Measurements from ENCODE around the gene PTP4A2. TPM values are rescaled to one million over a fixed set of nuclear protein-coding genes. Genes with fewer than 3 reads are reported as not detected.
A peak's percentile ranks its signal among the peaks of the same experiment; 100 is the strongest.
"Not testable (repeated sequence)": the region's sequence is repeated elsewhere in the genome, so short reads cannot be mapped to it uniquely, and the experiment has no call there.

PTP4A2 gene
- total and polyA plus RNA-seq, 2 donors (not counting 1 experiment from before 2014, with no cell fraction given): 78.2 to 193 TPM

GRCh38 chr1:31951276-31951675 lies 13.1 kb upstream of the PTP4A2 start:
- H3K27ac Mint-ChIP-seq: no peak overlapping the region
- Histone ChIP-seq H3K4me1 (ENCODE audit: control insufficient read depth in 2 of 2, insufficient read depth in 2 of 2, low read length in 2 of 2) (peaks cover 13 to 20% of the 10 kb centered on the region in 2 donors), H3K27me3 (replicated peaks in 1 of 4; ENCODE audit: control extremely low read depth in 1 of 4, control insufficient read depth in 3 of 4, insufficient read depth in 4 of 4, low read length in 3 of 4) (no peaks in the 10 kb centered on the region), H3K79me2 (ENCODE audit: control insufficient read depth, insufficient read depth, low read length) (peaks cover 5% of the 10 kb centered on the region), H3K9me3 (ENCODE audit: control extremely low read depth in 1 of 3, control insufficient read depth in 2 of 3, insufficient read depth in 1 of 3, low read length in 2 of 3) (no peaks in the 10 kb centered on the region), H3K4me2 (replicated peaks; ENCODE audit: low read depth, low read length, poor library complexity, severe bottlenecking) (no peak overlapping the region), H4K20me1 (ENCODE audit: control insufficient read depth, insufficient read depth, low read length, poor library complexity, severe bottlenecking) (no peaks in the 10 kb centered on the region), H3K36me3 (replicated peaks in 1 of 2; ENCODE audit: control extremely low read depth in 1 of 2, control insufficient read depth in 1 of 2, extremely low read depth in 1 of 2, insufficient read depth in 2 of 2, low read length in 1 of 2) (no peaks in the 10 kb centered on the region), H3K4me3 (ENCODE audit: control extremely low read depth in 1 of 5, extremely low read depth in 1 of 5, insufficient read depth in 1 of 5, low read depth in 2 of 5, low read length in 4 of 5) (no peak overlapping the region), H3K27ac (ENCODE audit: low read length in 2 of 2) (no peak overlapping the region), H3K9ac (ENCODE audit: low read length) (no peak overlapping the region), H2AFZ (ENCODE audit: insufficient read depth, low read depth, low read length, poor library complexity, severe bottlenecking) (no peak overlapping the region)
- ChIA-PET CTCF (interaction anchor here (2.3 to 19.4 kb wide), 2 partner anchors 12 to 13 kb away, joined by 13 to 433 read pairs; partner anchors contain the start of gene PTP4A2), POLR2A (interaction anchor here (0.7 kb wide), 1 partner anchor 19 kb away, joined by 5 read pairs; no protein-coding TSS in a partner anchor)
- WGBS (ENCODE audit: insufficient coverage): no CpG with 5 or more reads among the region's 4 CpGs
- TF ChIP-seq EZH2 (IDR thresholded peaks at IDR 0.05; ENCODE audit: borderline replicate concordance, insufficient read depth, low read depth, low read length, poor library complexity, severe bottlenecking): no peak
- TF ChIP-seq, protein P1, sequence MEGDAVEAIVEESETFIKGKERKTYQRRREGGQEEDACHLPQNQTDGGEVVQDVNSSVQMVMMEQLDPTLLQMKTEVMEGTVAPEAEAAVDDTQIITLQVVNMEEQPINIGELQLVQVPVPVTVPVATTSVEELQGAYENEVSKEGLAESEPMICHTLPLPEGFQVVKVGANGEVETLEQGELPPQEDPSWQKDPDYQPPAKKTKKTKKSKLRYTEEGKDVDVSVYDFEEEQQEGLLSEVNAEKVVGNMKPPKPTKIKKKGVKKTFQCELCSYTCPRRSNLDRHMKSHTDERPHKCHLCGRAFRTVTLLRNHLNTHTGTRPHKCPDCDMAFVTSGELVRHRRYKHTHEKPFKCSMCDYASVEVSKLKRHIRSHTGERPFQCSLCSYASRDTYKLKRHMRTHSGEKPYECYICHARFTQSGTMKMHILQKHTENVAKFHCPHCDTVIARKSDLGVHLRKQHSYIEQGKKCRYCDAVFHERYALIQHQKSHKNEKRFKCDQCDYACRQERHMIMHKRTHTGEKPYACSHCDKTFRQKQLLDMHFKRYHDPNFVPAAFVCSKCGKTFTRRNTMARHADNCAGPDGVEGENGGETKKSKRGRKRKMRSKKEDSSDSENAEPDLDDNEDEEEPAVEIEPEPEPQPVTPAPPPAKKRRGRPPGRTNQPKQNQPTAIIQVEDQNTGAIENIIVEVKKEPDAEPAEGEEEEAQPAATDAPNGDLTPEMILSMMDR (IDR thresholded peaks at IDR 0.05): no peak
- no peak for ATAC-seq (ENCODE audit: low read depth)
- no peak for DNase-seq
- H3K4me3 Mint-ChIP-seq: no peak overlapping the region
- peaks cover 16% of the 10 kb centered on the region for H3K4me1 Mint-ChIP-seq
- intact Hi-C loops (cut with micrococcal nuclease): no loop called here
- H3K27me3 Mint-ChIP-seq: no peaks in the 10 kb centered on the region
- no peaks in the 10 kb centered on the region for H3K9me3 Mint-ChIP-seq (ENCODE audit: insufficient read depth)

DNA sequence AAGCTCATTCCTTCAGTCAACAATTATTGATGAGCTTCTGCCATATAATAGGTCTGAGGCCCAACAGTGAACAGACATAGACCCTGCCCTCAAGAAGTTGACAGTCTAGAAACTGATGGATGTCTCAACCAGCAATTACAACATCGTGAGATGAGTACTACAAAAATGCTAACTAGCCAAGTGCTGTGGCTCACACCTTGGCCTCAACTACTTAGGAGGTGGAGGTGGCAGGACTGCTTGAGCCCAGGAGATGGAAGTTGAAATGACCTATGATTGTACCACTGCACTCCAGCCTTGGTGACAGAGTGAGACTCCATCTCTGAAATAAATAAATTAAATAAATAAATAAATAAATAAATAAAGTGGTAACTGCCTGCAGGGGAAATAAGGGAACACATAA lies 11.7 kb upstream of the PTP4A2 start:
- CTCF ChIA-PET: interaction anchor here (2.3 kb wide), 1 partner anchor 14 kb away, joined by 13 read pairs; no protein-coding TSS in a partner anchor
- WGBS (ENCODE audit: insufficient coverage): no CpG with 5 or more reads among the region's 1 CpG
- no peak overlapping the region for H3K27ac Mint-ChIP-seq

GRCh38 chr1:31945677-31946076 lies 7.5 kb upstream of the PTP4A2 start:
- intact Hi-C loops (cut with micrococcal nuclease); H3K27ac ChIP-seq (ENCODE audit: low read length in 2 of 2); H3K27me3 ChIP-seq (replicated peaks in 1 of 4; ENCODE audit: control extremely low read depth in 1 of 4, control insufficient read depth in 3 of 4, insufficient read depth in 4 of 4, low read length in 3 of 4); DNase-seq; H3K4me2 ChIP-seq (replicated peaks; ENCODE audit: low read depth, low read length, poor library complexity, severe bottlenecking); H3K27me3 Mint-ChIP-seq; H3K9ac ChIP-seq (ENCODE audit: low read length); H3K4me3 ChIP-seq (ENCODE audit: control extremely low read depth in 1 of 5, extremely low read depth in 1 of 5, insufficient read depth in 1 of 5, low read depth in 2 of 5, low read length in 4 of 5); H4K20me1 ChIP-seq (ENCODE audit: control insufficient read depth, insufficient read depth, low read length, poor library complexity, severe bottlenecking); H3K9me3 ChIP-seq (ENCODE audit: control extremely low read depth in 1 of 3, control insufficient read depth in 2 of 3, insufficient read depth in 1 of 3, low read length in 2 of 3); H3K36me3 ChIP-seq (replicated peaks in 1 of 2; ENCODE audit: control extremely low read depth in 1 of 2, control insufficient read depth in 1 of 2, extremely low read depth in 1 of 2, insufficient read depth in 2 of 2, low read length in 1 of 2); H3K9me3 Mint-ChIP-seq (ENCODE audit: insufficient read depth); H2AFZ ChIP-seq (ENCODE audit: insufficient read depth, low read depth, low read length, poor library complexity, severe bottlenecking); ATAC-seq (ENCODE audit: low read depth); H3K79me2 ChIP-seq (ENCODE audit: control insufficient read depth, insufficient read depth, low read length): not testable (repeated sequence)
- H3K27ac Mint-ChIP-seq: peak overlapping the region; percentile 59
- H3K4me1 ChIP-seq (ENCODE audit: control insufficient read depth in 2 of 2, insufficient read depth in 2 of 2, low read length in 2 of 2): peaks cover 32 to 37% of the 10 kb centered on the region in 2 donors
- peak overlapping the region; percentile 55 for H3K4me3 Mint-ChIP-seq
- ChIA-PET POLR2A (interaction anchor here (1.0 to 1.2 kb wide), 2 partner anchors 10 to 41 kb away, joined by 3 to 8 read pairs; no protein-coding TSS in a partner anchor), CTCF (interaction anchor here (3.1 to 14.9 kb wide), 2 partner anchors 15 to 157 kb away, joined by 12 to 433 read pairs; no protein-coding TSS in a partner anchor)
- WGBS (ENCODE audit: insufficient coverage): 100% methylated on average over 2 of the region's 10 CpGs
- peaks cover 26% of the 10 kb centered on the region for H3K4me1 Mint-ChIP-seq

More for the DNA sequence above, 11.7 kb upstream of the PTP4A2 start:
- no peak overlapping the region for H3K4me3 ChIP-seq (ENCODE audit: control extremely low read depth in 1 of 5, extremely low read depth in 1 of 5, insufficient read depth in 1 of 5, low read depth in 2 of 5, low read length in 4 of 5)
- ATAC-seq (ENCODE audit: low read depth): no peak
- Mint-ChIP-seq H3K4me3 (no peak overlapping the region), H3K4me1 (peaks cover 9% of the 10 kb centered on the region), H3K9me3 (ENCODE audit: insufficient read depth) (no peaks in the 10 kb centered on the region), H3K27me3 (no peaks in the 10 kb centered on the region)
- H4K20me1 ChIP-seq (ENCODE audit: control insufficient read depth, insufficient read depth, low read length, poor library complexity, severe bottlenecking): no peaks in the 10 kb centered on the region
- POLR2A ChIA-PET: no interaction called here
- no peaks in the 10 kb centered on the region for H3K27me3 ChIP-seq (replicated peaks in 1 of 4; ENCODE audit: control extremely low read depth in 1 of 4, control insufficient read depth in 3 of 4, insufficient read depth in 4 of 4, low read length in 3 of 4)
- H3K79me2 ChIP-seq (ENCODE audit: control insufficient read depth, insufficient read depth, low read length): peaks cover 4% of the 10 kb centered on the region
- H3K36me3 ChIP-seq (replicated peaks in 1 of 2; ENCODE audit: control extremely low read depth in 1 of 2, control insufficient read depth in 1 of 2, extremely low read depth in 1 of 2, insufficient read depth in 2 of 2, low read length in 1 of 2): no peaks in the 10 kb centered on the region
- H2AFZ ChIP-seq (ENCODE audit: insufficient read depth, low read depth, low read length, poor library complexity, severe bottlenecking): no peak overlapping the region
- TF ChIP-seq, protein P1 (IDR thresholded peaks at IDR 0.05): no peak
- no peak for TF ChIP-seq EZH2 (IDR thresholded peaks at IDR 0.05; ENCODE audit: borderline replicate concordance, insufficient read depth, low read depth, low read length, poor library complexity, severe bottlenecking)
- intact Hi-C loops (cut with micrococcal nuclease): no loop called here
- no peak overlapping the region for H3K4me2 ChIP-seq (replicated peaks; ENCODE audit: low read depth, low read length, poor library complexity, severe bottlenecking)
- H3K4me1 ChIP-seq (ENCODE audit: control insufficient read depth in 2 of 2, insufficient read depth in 2 of 2, low read length in 2 of 2): peaks cover 5 to 10% of the 10 kb centered on the region in 2 donors
- no peaks in the 10 kb centered on the region for H3K9me3 ChIP-seq (ENCODE audit: control extremely low read depth in 1 of 3, control insufficient read depth in 2 of 3, insufficient read depth in 1 of 3, low read length in 2 of 3)
- no peak overlapping the region for H3K27ac ChIP-seq (ENCODE audit: low read length in 2 of 2)
- no peak for DNase-seq
- H3K9ac ChIP-seq (ENCODE audit: low read length): no peak overlapping the region
